Breast epithelium (tissue), 3 donors: ENCODE measurements around the gene NDC80.

Experiments used
- CTCF ChIP-seq, 3 donors: fragments of 450-650 bp; IDR thresholded peaks; one replicate each; pipeline ENCODE4 v1.5.1; 2016 to 2017; ENCODE audit warnings: antibody characterized with exemption in 3 of 3, mild to moderate bottlenecking in 3 of 3, moderate library complexity in 3 of 3
- POLR2A ChIP-seq: fragments of 450-650 bp; IDR thresholded peaks from one replicate; pipeline ENCODE4 v1.6.1; 2016; ENCODE audit warnings: antibody characterized with exemption, mild to moderate bottlenecking, moderate library complexity
- POLR2AphosphoS5 ChIP-seq, 3 donors: sonication (generic); formaldehyde crosslinking; IDR thresholded peaks; one replicate each; pipeline ENCODE4 v1.6.1; 2017; ENCODE audit warnings: antibody characterized with exemption in 3 of 3

GRCh38 chr18:2522112-2522511 lies 49.2 kb upstream of the NDC80 start:
- TF ChIP-seq POLR2AphosphoS5 (IDR thresholded peaks at IDR 0.05) = no peak
- TF ChIP-seq POLR2A = no peak
- no peak for TF ChIP-seq CTCF (IDR thresholded peaks at IDR 0.05)
